ENCODE measurements around the gene EFNA4.

Gene EFNA4

DNA sequence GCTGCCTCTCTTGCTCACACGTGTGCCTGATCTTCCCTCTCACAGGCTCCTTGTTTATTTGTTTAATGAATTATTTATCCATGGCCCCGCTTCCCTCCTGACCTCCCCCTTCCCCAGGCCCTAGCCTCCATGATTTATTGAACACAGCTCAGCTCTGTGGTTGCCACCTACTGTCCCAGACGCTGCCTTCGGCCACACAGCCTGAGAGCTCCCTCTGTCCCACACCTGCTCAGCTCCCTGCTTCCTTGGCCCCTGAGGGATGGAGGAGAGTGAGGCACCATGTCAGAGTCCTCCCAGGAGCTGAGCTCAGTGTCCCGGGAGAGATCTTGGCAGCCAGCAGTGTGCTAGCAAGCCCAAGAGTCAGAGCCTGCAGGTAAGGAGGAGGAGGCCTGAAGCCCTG is 12.0 kb downstream of the EFNA4 start:
- no peak for DNase-seq

DNA sequence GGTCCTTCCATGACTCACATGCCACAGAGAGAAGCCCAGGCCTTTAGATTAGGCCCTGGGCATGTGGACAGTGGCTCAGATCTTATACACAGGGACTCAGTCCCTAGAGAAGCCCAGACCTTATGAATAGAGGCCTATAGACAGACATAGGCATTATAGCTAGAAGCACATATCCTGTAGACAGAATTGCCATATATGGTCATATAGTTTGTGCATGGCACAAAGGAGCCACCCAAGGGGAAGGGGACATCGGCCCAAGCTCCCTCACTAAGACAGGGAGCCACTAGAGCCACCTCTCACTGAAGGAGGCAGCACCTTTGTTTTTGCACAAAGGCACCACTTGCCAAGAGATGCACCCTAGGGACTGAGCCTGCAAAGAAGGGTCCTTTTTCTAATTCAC is 12.8 kb downstream of the EFNA4 start:
- DNase-seq = no peak

DNA sequence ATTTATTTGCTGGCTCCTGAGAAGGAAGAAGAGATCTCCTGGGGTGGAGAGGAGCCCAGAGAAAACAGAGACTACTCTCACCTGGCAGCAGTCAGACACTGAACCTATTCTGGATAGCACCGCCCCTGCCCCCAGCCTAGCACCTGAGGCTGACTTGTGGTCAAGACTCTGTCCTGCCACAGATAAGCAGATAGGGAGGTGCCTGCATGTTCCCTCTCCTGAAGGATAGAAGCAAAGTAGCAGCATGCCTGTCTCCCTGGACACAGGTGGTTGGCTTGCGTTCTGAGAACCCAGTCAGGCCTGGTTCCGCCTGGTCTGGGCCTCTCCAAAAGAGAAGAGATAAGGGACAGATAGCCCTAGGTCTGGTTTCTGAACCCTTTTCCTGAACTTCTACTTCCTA is 13.8 kb downstream of the EFNA4 start:
- DNase-seq = no peak

DNA sequence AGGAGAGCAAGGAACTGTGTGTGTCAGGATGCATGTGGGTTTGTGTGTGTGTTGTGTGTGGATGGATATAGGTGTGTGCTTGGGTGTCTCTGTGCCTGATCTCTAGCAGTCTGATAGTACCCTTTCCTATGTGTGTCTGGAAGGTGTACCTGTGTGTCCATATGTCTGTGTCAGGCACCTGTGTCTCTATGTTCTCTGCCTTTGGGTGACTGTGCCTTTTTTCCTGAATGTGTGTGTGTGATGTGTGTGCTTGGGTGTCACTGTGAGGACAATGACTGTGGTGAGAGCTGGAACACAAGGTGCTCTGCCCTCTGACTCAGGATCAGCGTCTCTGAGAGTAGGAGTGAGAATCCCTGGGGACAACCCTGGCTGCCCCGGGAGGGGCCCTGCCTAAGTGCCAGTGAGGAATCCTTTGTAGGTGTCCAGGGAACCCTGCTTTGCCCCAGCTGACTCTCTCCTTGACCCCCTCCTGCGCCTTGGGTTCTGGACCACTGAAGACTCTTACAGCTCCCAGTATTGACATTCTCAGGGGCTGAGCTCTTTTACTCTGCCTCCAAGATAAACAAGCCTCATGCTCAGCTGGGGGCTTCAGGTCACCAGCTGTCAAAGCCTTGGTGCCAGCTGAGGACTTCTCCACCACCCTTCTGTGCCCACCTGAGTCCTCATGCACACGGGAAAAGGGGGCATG is 14.4 kb downstream of the EFNA4 start:
- no peak for DNase-seq

DNA sequence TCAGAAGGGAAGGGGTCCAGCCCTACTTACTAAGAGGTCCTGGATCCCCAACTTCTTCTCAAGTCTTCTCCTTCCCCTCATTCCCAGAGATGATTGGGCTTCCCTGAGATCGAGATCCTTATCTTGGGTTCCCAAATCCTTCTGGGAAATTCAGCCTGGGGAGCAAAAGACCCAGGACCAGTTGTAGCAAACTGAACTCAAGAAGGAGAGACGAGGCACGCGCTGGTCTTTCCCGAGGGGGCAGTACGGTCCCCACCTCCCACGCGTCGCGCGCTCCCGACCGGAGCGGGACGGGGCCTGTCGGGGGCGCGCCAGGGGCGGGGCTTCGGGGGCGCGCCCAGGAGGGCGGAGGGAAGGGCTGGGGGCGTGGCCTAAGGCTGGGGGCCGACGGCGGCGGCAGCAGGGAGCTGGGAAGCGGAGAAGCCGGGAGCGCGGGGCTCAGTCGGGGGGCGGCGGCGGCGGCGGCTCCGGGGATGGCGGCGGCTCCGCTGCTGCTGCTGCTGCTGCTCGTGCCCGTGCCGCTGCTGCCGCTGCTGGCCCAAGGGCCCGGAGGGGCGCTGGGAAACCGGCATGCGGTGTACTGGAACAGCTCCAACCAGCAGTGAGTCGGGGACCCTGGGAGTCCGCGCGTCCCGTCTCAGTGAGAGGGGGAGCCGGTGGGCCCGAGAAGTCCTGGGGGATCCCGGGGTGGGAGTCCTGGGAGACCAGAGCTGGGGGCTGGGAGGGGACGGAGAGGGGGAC is 15.1 kb downstream of the EFNA4 start, which contains the start of gene EFNA3:
Gene EFNA3 (plus strand): TSS at position 369 of the 741 bp plus-strand sequence. CDS start 105 bp downstream, at position 474.
- DNase-seq = no peak

DNA sequence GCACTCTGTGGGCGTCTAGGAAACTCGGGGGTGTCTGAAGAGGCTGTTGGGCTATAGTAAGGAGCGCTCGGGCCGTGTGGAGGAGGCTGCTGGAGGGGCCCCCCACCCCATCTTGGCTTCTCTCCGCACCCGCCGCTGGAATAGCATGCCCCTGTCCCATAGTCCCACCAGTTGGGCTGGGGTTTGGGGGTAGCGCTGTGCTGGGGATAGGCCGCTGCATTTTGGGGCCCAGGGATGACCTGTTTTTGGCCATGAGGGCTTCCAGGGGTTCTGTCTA is 15.6 kb downstream of the EFNA4 start:
- no peak for DNase-seq

DNA sequence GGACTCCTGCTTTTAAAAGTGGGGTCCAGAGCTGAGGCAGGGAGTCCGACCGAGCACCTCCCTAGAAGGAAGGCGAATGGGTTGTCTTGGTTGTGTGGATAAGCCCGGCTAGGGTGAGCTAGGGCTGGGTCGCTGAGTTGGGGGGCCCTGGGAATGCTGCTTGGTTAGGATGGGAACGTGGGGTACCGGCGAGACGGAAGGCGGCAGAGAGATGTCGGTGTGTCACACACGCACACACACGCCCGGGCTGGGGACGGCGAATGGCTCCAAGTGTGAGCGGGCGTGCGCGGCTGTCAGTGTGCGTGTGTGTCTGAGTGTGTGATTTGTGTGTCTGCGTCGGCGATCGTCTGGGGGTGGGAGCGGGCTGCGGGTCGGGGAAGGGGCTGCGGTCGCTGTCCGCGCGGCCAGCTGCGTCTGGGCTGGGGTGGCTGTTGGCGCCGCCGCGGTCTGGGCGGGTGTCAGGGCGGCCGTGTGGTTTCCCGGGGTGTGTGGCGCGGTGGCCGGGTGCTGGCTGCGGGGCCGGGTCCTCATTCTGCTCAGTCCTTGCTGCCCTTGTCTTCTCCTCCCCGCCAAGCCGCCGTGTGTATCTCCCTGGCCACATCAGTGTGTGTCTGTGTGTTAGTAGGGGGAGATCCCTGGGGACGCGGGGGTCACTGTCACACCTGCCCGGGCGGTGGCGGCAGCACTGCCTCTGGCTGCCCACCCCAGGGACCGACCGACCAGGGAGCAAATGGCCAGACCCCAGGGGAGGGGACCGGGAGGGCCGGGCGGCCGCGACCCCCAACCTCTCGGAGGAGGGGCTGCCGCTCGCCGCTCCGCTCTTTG is 16.2 kb downstream of the EFNA4 start:
- no peak for DNase-seq

DNA sequence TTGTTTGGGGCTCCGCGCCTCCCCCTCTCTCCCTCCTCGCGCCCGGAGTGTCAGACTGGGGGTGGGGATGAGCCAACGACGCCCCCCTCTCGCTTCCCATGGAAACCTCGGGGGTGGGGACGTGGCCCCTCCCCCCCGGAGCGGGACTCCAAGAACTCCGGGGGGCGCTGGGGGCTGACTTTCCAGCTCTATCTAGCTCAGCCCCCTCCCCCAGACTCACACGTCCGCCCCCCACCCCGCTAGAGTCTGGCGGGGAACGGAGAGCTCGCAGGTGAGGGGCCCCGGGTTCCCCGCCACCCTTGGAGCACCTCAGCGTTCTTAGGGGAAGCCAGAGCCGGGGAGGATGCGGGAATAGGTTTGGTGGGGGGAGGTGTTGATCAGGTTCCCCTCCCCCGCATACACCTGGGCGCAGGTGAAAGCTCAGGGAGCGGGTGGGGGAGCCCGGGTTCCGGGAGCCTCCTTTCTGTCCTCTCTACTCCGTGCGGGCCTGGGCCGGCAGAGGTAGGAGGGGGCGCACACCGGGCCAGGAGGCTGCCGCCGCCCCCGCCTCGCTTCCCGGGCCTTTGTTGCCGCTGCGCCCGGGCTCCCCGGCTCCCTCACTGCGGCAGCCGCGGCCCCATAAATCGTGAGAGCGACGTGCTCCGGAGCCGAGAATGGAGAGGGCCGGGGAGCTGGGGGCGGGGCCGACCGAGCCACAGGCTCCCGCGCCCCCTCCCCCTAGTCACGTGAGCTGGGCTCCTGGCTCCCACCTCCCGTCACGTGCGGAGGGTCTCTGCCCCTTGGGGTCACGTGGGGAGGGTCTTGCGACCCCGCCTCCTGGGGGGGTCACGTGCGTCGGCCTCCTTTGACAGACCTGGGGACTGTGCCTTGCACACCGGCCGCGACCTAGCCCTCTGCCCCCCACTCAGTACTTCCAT is 17.0 kb downstream of the EFNA4 start:
- peak; percentile 74 for DNase-seq

DNA sequence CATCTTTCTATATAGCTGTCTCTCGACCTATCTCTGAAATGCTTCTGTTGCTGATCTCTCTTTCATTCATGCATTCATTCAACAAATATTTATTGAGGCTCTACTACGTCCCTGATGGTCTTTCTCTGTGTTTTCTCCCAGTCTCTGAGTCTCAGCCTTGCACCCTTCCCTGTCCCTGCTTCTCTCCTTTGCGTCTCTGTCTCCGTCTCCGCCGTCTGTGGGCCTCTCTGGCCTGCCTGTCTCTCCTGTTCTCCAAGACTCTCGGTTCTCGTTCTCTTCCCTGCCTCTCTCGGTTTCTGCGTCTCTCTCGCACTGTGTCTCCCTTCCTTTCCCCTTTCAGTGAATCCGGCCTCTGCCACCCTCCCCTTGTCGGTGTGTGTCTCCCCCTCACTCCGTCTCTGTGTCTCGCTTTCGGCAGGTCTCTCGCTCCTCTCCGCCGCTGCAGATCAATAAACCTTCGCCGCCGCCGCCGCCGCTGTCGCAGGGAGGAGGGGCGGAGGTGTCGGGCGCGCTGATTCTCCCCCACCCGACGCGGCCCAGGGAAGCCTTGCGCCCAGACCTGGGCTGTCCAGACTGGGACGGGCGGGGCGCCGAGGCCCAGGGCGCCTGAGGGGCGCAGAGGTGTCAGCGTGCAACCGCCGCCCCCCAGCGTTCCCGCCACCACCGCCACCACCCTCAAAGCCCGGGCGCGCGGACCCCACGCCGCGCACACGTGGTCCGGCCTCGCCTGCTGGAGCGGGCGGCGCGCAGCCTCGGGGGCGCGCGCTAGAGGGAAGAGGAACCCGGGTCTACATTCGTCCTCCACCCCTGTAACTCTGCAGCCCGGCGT is 18.1 kb downstream of the EFNA4 start:
- no peak for DNase-seq

DNA sequence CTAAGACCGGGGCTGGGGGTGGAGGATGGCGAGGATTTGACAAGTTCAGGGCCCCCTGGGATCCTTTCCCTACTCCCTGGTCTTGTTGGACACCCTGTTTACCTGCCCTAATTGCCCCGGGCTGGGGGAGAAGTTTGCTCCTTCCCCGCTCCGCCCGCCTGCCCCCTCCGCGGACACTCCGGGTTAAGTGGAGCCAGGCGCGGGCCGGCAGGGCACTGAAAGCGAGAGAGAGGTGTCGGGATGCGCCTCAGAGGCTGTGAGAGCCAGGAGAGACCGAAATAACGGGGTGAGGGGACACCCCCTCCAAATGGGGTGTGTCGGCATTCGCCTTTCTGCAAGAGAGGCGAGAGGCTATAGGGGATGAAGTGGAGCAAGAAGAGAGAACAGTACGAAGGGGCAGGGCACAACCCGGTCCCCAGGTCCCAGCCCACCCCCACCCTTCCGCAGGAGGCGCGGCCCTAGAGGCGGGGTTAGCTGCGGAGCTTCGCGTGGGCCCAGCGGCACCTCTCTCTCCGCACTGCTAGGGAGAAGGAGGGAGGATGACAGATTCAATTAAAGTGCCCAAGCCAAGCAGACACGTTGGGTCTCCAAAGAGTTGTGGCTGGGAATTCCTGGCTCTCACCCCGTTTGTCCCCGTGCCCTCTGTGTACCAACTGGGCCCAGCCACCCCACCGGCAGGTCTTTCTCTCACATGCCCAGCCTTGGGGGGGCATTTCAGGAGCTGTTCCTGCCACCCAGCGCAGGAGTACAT is 18.9 kb downstream of the EFNA4 start:
- DNase-seq = no peak

DNA sequence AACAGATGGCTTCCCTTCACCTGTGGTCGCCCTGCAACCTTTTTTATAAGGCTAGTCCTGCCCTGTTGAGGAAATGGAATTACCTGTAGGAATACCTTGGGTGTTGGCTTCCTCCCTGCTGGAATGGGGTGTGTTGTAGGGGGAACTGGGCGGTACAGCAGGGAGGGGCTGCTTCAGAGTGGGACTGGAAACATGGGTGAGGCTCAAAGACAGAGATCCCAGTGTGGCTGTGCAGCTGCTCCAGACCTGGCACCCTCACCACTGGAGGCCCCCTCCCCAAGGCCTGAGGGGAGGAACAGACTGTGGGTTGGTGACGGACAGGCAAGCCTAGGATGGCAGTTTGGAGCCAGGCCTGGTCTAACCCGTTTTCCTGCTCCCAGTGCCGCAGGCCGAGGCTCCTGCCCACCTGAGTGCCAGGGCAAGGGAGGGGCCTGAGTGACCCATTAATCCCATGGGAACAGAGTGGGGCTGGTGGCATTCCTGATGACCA is 19.6 kb downstream of the EFNA4 start:
- no peak for DNase-seq

DNA sequence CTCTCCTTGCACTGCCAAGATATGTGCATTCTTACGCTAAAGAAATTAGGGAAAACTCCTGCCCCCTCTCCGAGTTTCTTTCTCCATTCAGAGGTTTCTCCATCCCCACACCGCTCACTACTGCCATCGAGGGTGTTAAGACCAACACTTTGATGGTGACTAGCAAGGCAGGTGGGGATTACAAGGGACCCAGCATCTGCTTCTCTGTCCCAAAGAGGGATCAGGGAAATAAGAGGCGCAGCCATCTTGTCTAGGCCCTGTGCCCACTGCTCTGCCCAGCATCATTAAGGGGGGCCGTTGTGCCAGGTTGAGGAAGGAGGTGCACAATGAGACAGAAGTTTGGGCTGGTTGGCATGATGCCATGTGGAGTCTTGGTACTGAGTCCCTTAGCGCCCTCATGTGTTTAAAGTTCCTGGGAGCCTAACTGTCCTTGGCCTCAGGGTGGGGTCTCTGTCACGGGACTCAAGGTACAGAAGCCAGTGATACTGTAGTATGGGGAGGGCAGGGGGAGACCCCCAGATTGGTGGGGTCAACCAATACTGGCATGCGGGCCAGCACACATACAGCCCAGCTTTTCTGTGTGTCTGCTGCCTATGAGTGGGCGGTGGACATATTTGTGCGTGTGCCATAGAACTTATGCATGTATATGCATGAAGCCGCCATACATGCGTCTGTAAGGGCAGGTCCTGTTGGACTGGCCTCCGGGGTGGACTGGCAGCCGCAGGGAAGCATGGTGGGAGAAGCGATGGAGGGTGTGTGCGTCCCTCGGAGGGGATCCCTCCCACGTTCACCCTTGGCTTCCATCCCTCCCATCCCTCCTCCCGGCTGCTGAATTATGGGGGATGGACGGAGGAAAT is 20.6 kb downstream of the EFNA4 start:
- no peak for DNase-seq

DNA sequence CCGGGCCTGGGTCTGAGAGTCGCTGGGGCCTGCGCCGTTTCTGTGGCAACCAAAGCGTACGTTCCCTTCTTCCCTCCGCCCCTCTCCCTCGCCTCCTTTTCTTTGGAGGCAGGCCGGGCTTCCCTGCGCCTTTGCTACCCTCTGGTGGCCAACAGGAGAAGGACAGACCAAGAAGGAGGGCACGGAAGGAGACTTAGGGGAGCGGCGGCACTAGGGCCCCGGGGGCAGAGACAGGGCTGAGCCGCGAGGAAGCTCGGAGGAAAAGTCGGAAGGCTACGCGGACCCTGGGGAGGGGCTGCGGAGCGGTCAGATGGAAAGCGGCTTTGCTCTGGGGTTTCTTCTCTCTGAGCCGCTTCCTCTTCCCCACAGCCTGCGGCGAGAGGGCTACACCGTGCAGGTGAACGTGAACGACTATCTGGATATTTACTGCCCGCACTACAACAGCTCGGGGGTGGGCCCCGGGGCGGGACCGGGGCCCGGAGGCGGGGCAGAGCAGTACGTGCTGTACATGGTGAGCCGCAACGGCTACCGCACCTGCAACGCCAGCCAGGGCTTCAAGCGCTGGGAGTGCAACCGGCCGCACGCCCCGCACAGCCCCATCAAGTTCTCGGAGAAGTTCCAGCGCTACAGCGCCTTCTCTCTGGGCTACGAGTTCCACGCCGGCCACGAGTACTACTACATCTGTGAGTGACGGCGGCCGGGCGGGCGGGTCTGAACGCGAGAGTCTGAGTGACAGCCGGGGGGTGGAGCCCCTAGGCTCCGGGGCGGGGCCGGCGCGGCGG is 21.4 kb downstream of the EFNA4 start:
- DNase-seq = peak; percentile 98

DNA sequence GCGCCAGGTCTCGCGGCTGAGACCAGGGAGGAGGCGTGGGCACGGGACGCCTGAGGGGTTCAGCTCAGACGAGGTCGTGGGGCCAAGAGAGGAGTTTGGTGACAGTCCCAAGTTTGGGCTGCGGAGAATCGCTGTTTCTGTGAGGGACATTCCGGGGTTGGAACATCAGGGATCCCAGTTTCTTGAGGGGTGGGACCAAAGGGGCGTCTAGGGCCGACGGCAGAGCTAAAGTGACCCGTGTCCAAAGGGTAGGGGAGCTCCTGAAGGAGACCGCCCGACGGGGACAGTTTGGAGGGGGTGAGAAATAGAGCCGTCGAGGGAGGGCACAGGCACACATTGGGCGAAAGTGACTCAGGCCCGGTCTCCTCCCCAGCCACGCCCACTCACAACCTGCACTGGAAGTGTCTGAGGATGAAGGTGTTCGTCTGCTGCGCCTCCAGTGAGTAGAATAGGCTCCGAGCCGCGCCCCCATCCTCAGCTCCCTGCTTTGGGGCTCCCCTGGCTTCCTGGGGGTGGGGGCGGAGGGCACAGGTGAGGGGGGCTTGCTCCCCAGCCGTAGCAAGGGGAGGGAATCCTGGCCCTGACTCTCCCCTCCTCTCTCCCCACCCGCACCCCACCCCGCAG is 22.1 kb downstream of the EFNA4 start:
- no peak for DNase-seq

DNA sequence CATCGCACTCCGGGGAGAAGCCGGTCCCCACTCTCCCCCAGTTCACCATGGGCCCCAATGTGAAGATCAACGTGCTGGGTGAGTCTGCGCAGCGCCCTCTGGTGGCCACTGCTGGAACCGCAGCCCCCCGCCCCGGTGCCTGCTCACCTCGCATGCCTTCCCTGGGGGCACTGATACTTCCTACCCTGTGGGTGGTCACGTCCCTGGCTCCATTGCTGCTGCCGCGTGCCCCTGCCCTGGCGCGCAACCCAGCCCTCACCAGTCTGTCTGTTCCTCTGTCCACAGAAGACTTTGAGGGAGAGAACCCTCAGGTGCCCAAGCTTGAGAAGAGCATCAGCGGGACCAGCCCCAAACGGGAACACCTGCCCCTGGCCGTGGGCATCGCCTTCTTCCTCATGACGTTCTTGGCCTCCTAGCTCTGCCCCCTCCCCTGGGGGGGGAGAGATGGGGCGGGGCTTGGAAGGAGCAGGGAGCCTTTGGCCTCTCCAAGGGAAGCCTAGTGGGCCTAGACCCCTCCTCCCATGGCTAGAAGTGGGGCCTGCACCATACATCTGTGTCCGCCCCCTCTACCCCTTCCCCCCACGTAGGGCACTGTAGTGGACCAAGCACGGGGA is 22.7 kb downstream of the EFNA4 start:
- no peak for DNase-seq

DNA sequence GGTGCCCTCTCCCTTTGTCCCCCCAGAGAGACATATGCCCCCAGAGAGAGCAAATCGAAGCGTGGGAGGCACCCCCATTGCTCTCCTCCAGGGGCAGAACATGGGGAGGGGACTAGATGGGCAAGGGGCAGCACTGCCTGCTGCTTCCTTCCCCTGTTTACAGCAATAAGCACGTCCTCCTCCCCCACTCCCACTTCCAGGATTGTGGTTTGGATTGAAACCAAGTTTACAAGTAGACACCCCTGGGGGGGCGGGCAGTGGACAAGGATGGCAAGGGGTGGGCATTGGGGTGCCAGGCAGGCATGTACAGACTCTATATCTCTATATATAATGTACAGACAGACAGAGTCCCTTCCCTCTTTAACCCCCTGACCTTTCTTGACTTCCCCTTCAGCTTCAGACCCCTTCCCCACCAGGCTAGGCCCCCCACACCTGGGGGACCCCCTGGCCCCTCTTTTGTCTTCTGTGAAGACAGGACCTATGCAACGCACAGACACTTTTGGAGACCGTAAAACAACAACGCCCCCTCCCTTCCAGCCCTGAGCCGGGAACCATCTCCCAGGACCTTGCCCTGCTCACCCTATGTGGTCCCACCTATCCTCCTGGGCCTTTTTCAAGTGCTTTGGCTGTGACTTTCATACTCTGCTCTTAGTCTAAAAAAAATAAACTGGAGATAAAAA is 23.5 kb downstream of the EFNA4 start:
- no peak for DNase-seq
